Measurements from ENCODE around the gene KRTAP5-10.
"Not testable (repeated sequence)": the region's sequence is repeated elsewhere in the genome, so short reads cannot be mapped to it uniquely, and the experiment has no call there.

KRTAP5-10 gene

DNA sequence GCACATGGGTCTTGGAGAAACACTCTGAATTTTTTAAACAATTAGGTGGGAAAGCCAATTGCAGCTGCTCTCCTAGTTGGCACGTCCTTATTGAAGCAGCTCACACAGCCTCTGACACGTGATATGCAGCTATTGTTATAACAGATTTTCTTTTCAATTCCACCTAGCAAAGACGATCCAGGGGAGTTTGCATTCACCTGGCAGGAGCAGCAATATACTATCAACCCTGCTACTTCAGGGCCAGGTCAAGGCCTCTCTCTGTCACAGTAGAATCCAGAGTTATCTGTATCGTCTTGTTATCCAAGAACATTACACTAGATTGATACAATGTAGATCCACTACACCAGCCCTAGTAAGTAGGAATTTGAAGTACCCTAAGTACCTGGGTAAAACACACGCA is 9.1 kb downstream of the KRTAP5-10 start:
- DNase-seq: no peak

DNA sequence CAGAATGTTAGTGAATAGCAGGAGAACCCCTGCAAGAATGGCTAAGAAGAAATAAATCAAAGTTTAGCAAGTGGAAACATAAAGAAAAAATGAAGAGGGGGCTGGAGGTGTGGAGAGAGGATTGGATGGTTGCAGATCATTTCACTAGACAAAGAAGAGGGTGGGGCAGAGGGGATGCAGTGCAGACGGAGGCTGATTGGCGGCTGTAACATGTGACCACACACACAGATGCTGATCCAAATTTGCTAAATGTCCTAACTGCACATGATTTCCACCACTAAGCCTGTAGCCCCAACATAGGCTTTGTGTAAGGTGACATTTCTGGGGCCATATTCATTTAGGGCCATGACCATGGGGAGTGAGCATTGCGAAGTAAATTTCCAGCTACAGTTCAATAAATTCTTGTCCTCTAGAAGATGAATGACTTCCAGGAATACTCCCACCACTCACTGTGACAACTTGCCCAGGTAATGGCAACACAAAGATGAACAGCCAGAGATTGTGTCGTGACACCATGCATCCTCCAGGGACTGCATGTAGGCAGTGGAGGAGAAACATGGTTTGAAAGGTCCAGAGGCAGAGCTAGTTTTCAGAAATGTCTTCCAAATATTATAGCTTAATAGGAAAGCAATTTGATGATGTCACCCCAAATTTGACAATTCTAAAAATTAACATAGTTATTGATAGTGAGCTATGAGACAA is 10.5 kb downstream of the KRTAP5-10 start:
- no peak for DNase-seq

GRCh38 chr11:71576688-71577465 is 11.5 kb downstream of the KRTAP5-10 start:
- DNase-seq: not testable (repeated sequence)

DNA sequence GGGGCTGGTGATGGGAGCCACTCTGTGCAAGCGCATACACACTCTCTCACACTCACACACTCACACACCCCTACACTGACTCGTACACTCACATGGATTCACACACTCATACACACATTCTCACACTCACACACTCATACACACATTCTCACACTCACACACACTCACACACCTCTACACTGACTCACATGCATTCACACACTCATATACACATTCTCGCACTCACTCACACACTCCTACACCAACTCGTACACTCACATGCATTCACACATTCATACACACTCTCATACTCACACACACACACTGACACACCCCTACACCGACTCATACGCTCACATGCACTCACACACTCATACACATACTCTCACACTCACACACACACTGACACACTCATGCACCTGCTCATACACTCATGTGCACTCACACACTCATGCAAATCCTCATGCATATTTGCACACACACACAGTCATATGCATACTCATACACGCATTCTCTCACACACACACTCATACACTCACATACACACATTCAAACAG is 12.2 kb downstream of the KRTAP5-10 start:
- no peak for DNase-seq

DNA sequence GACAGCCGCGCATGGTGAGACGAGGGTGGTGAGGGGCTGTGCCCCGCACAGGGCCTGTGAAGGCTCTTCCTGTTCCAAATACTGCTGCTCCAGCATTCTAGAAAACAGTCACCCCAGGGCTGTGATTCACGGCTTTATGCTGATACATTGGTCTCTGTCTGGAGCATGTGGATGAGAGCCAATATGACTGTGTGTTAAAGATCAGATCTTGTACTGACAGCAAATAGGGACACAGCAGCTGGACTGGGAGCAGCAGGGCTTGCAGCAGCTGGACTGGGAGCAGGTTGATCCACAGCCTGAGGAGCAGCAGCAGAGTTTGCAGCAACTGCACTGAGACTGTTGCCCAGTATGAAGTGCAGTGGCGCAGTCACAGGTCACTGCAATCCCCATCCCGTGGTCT is 14.2 kb downstream of the KRTAP5-10 start:
- DNase-seq: not testable (repeated sequence)

DNA sequence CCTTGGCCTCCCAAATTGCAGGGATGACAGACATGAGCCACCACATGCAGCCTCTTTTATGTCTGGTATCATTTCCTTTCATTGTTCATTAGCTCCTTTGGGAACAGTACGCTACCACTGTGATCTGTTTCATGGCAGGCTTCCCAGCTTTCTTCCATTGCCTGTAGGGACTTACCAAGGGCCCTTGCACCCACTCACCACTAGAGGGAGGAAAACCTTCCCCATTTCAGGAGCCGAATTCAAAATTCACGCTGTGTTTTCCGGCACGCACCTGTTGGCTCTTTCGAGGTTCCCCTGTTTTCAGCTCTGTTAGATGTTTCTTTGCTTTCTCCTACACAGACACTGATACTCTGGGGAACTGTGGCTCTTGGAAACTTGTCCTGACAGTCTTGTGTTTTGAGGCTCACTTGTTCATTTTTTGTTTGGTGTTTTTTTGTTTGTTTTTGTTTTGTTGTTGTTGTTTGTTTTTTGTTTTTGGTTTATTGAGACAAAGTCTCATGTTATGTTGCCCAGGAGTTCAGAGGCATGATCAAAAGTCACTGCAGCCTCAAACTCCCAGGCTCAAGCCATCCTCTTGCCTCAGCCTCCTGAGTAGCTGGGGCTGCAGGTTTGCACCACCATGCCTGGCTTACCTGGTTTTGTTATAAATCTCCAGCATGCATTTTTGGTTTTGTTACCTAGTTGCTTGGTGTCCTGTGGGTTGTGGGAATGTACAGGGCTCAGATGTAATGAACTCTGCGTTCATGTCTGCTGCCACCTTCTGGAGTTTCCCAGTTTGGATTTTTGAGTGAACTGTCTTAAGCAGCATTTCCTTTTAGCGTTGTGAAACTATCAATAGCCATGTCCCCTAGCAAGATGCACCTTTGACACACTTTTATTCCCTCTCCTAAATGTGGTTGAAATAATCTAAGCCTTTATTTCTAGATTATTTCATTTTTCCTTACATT is 15.0 kb downstream of the KRTAP5-10 start:
- peak; percentile 37 for DNase-seq

- no peak for DNase-seq
Measured at GRCh38 chr11:71581826-71582225, 16.5 kb downstream of the KRTAP5-10 start.

DNA sequence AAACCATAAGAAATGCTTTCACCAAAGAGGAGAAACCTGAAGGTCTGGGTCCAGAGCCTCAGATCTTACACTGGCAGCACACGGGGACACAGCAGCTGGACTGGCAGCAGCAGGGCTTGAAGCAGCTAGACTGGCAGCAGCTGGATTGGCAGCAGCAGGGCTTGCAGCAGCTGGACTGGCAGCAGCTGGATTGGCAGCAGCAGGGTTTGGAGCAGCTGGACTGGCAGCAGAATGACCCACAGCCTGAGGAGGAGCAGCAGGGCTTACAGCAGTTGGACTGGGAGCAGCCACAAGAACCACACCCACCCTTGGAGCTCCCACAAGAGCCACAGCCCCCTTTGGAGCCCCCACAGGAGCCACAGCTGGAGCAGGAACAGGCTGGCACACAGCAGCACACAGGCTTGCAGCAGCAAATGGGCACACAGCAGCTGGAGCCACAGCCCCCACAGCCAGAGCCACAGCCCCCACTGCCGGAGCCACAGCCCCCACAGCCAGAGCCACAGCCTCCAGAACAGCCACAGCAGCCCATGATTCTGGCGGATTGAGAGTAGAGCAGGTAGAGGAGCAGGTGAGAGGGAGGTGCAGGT is 17.0 kb downstream of the KRTAP5-10 start, which contains the start of gene KRTAP5-11:
TSS of gene KRTAP5-11 (minus strand) at position 567 of the 587 bp plus-strand sequence. CDS start at position 529, 38 bp downstream.
- DNase-seq: no peak

- not testable (repeated sequence) for DNase-seq
Measured at GRCh38 chr11:71582969-71583368, 17.6 kb downstream of the KRTAP5-10 start.

GRCh38 chr11:71585673-71586072 is 20.3 kb downstream of the KRTAP5-10 start:
- DNase-seq: not testable (repeated sequence)

GRCh38 chr11:71588314-71588713 is 23.0 kb downstream of the KRTAP5-10 start:
- not testable (repeated sequence) for DNase-seq

GRCh38 chr11:71588822-71589545 is 23.6 kb downstream of the KRTAP5-10 start:
- DNase-seq: peak; percentile 31

DNA sequence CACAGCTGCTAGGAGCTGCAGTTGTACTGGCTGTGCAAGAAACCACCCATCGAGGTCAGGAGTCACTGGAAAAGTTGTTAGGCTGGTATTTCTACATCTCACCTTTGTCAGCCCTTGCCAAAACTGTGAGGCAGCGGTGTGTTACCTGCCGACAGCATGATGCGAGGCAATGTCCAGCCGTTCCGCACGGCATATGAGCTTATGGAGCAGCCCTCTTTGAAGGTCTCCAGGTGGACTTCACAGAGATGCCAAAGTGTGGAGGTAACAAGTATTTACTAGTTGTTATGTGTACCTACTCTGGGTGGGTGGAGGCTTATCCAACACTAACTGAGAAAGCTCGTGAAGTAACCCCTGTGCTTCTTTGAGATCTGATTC is 24.2 kb downstream of the KRTAP5-10 start:
- DNase-seq: not testable (repeated sequence)

DNA sequence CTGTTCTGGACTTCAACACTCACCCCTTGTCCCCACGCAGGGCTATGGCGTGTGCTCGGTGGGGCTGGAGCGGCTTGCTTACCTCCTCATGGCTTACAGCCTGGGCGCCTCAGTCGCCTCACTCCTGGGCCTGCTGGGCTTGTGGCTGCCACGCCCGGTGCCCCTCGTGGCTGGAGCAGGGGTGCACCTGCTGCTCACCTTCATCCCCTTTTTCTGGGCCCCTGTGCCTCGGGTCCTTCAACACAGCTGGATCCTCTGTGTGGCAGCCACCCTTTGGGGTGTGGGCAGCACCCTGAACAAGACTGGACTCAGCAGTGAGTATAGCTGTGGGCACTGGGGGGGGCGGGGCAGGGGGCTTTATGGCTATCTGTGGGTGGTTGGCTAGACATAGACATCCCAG is 37.9 kb downstream of the KRTAP5-10 start:
- not testable (repeated sequence) for DNase-seq

GRCh38 chr11:71604798-71605488 is 39.6 kb downstream of the KRTAP5-10 start:
- not testable (repeated sequence) for DNase-seq

DNA sequence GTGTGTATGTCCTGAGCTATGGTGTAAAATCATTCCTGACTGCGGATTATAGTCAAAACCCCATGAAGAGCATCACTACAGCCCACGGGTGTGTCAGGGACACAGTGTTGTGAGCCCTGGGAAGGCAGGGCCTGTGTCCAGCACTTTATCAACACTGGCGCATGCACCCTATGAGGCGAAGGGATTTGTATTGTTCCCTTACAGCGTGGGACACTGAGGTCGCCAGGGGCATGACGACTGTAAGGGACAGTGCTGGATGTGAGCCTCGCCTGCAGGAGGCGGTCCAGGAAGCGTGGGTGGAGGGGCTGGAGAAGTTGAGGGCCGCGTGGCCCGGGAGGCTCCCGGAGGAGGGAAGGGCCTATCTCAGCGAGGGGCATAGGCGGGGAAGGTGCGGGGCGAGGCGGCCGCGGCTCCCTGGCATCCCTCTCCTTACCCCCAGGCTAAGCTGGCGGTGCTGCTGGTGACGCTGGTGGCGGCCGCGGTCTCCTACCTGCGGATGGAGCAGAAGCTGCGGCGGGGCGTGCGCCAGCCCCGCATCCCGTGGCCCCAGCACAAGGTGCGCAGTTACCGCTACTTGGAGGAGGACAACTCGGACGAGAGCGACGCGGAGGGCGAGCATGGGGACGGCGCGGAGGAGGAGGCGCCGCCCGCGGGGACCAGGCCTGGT is 41.6 kb downstream of the KRTAP5-10 start:
- not testable (repeated sequence) for DNase-seq

- not testable (repeated sequence) for DNase-seq
Measured at GRCh38 chr11:71607520-71608216, 42.3 kb downstream of the KRTAP5-10 start.

DNA sequence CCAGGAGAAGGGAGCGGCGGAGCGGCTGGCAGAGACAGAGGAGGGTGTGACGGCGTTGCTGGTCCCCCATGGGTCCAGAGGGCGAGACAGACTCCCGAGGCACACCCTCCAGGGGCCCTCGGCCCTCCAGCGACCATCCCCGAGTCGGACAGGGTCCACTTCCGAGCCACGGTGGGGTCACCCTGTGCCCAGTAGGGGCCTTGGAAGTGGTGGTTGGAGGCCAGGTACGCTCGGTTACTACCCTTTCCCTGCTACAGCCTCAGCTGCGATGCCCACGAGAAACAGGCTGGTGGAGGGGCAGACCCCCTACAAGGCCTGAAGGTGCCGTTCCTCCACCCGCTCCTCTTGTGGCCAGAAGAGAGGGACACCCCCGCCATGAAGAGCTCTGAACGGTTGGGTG is 42.9 kb downstream of the KRTAP5-10 start:
- not testable (repeated sequence) for DNase-seq

GRCh38 chr11:71611218-71611910 is 46.0 kb downstream of the KRTAP5-10 start:
- not testable (repeated sequence) for DNase-seq

Data from CD4-positive, alpha-beta T cell treated with Interleukin-4 for 4 hours (primary cell).